GM23248 (cell line): Measurements from ENCODE around the gene UBASH3A.

Experiments
- EZH2 ChIP-seq: fragments of 200-600 bp; sonication (generic); IDR thresholded peaks from 2 replicates; pipeline ENCODE4 v1.6.1; 2018; ENCODE audit warnings: antibody characterized with exemption, mild to moderate bottlenecking; ENCODE audit not compliant: insufficient read depth, poor library complexity, severe bottlenecking
- EZH2phosphoT487 ChIP-seq: fragments of 200-600 bp; sonication (generic); IDR thresholded peaks from 2 replicates; pipeline ENCODE4 v1.6.1; 2018; ENCODE audit warnings: antibody characterized with exemption, moderate library complexity, mild to moderate bottlenecking, low read depth; ENCODE audit not compliant: insufficient read depth

DNA sequence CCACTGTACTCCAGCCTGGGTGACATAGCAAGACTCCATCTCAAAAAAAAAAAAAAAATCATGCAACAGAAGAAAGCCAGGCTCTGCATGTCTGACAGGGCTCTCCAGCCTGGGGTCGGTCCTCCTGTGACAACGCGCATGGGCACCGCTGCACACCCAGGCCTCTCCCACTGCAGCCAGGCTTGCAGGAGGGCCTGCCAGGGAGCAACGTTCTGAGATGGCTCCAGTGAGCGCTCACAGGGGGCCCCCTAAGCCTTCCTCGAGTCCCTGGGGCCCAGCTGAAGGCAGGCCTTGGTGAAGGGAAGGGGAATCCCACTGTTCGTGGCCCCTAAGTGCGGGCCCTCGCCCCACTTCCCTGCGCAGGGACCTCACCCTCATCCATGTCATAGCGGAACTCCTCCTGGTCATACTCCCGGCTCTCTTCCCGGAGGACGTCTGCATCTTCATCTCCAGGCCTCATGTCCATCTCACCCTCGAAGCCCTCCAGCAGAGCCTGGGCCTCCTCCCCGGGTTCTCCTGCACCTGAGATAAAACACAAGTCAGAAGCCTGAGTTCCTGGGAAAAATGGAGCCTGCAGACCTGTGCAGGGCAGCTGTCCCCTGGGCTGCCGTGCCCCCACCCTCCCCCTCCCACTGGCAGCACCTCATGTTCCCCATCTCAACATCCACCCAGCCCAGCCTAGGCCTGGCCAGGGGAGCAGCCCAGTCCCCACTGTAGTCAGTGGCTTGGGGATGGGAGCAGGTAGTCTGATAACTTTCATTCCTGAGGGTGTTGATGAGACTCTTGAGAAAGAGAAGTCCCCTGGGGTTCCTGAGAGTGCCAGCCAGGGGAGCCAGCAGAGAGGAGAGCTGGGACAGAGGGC lies 72.1 kb downstream of the UBASH3A start:
- TF ChIP-seq EZH2 (no peak), EZH2phosphoT487 (no peak)
